ENCODE results near the gene ARFGAP1.
A peak's percentile ranks its signal among the peaks of the same experiment; 100 is the strongest.

Gene ARFGAP1

GRCh38 chr20:63272105-63273058 is at the start of gene ARFGAP1:
Gene ARFGAP1 (plus strand): TSS chr20:63272813. CDS start chr20:63275581, 2,768 bp downstream.
- ChIA-PET CTCF (interaction anchor here (1.0 to 2.6 kb wide), 4 partner anchors 9 to 49 kb away, joined by 4 to 15 read pairs (median 6); no protein-coding TSS in a partner anchor), POLR2A (no interaction called here)
- no peak for TF ChIP-seq CTCF (IDR thresholded peaks at IDR 0.05; ENCODE audit: control extremely low read depth, extremely low read depth, low read depth, missing control alignments)
- DNase-seq (ENCODE audit: extremely low spot score) = peak; percentile 99

- ChIA-PET POLR2A (no interaction called here), CTCF (interaction anchor here (0.6 to 4.9 kb wide), 48 partner anchors 10 to 346 kb away, joined by 3 to 76 read pairs (median 6); partner anchors contain the start of genes ARFGAP1, BIRC7, NKAIN4 and PPDPF)
- peak; percentile 66 for DNase-seq (ENCODE audit: extremely low spot score)
- TF ChIP-seq CTCF (IDR thresholded peaks at IDR 0.05; ENCODE audit: control extremely low read depth, extremely low read depth, low read depth, missing control alignments) = peak; percentile 78
Measured at GRCh38 chr20:63223121-63223825, 49.3 kb upstream of the ARFGAP1 start.

GRCh38 chr20:63223826-63224207 is 48.8 kb upstream of the ARFGAP1 start:
- ChIA-PET CTCF (interaction anchor here (0.6 to 4.9 kb wide), 43 partner anchors 10 to 347 kb away, joined by 3 to 76 read pairs (median 6); partner anchors contain the start of genes ARFGAP1, BIRC7, NKAIN4 and PPDPF), POLR2A (no interaction called here)
- no peak for DNase-seq (ENCODE audit: extremely low spot score)
- TF ChIP-seq CTCF (IDR thresholded peaks at IDR 0.05; ENCODE audit: control extremely low read depth, extremely low read depth, low read depth, missing control alignments) = no peak

GRCh38 chr20:63224412-63225081 is 48.1 kb upstream of the ARFGAP1 start:
- no peak for DNase-seq (ENCODE audit: extremely low spot score)
- no peak for TF ChIP-seq CTCF (IDR thresholded peaks at IDR 0.05; ENCODE audit: control extremely low read depth, extremely low read depth, low read depth, missing control alignments)
- ChIA-PET CTCF (interaction anchor here (1.1 to 4.9 kb wide), 24 partner anchors 10 to 270 kb away, joined by 3 to 76 read pairs (median 12); partner anchors contain the start of genes ARFGAP1, BIRC7, NKAIN4 and YTHDF1), POLR2A (no interaction called here)

- ChIA-PET CTCF (interaction anchor here (1.6 to 4.9 kb wide), 7 partner anchors 10 to 157 kb away, joined by 3 to 76 read pairs (median 19); partner anchors contain the start of genes BIRC7, NKAIN4 and YTHDF1), POLR2A (no interaction called here)
- no peak for DNase-seq (ENCODE audit: extremely low spot score)
Measured at GRCh38 chr20:63225082-63225454, 47.5 kb upstream of the ARFGAP1 start.

More at GRCh38 chr20:63225082-63225454, 47.5 kb upstream of the ARFGAP1 start:
- no peak for TF ChIP-seq CTCF (IDR thresholded peaks at IDR 0.05; ENCODE audit: control extremely low read depth, extremely low read depth, low read depth, missing control alignments)

Data from GM10248 (cell line).